Measurements from ENCODE around the gene KPNA4.

The KPNA4 gene

DNA sequence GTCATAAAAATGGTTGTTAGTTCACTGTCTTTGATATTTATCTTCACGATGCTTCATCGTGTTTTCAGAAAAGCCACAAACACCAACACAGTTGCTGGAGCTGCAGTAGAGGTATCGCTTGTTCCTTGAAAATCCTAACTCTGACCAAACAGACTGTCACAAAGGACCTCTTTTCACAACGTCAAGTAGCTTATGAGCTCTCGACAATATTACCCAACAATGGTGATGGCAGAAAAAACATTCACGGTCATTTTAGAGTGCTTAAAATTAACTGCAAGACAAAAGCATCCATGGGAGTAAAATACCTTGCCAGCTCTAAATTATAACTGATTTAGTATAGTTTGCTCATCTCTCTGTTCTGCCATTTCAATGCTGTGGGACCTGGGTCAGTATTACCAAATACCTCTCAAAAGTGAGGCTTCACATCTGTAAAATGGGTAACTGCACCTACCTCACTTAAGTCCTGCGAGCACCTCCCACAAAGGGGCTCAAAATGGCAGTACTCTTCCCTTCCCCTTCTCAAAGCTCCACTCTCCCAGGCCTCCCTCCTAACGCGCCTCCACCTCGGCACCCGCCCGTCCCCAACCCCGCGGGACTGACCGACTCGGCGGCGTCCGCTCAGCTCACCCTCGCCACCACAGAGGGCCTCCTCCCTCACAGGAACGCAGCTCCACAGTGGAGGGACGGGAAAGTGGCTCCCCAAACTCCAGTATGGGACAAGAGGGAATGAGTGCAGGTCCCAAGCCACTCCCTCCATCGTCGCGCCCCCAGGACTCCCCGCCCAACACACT is 116.3 kb downstream of the KPNA4 start:
- peak; percentile 81 for DNase-seq

DNA sequence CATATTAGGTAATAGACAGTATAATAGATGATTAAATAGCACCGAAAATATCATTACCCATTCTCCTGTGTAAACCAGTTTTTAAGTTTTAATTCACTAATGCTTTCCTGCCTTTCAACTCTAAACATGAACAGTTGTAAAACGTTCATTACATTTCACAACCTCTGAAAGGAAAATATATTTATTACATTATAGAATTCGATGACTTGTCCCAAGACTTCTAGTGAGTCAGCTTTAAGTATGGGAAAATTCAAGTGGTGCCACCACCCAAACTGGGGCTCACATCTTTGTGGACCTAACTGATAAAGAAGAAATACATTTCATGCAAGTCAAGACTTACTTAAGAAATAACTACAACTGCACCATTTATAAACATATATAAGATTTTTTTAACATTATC is 117.8 kb downstream of the KPNA4 start:
- DNase-seq, result peak; percentile 70

GRCh38 chr3:160446522-160447056 is 118.8 kb downstream of the KPNA4 start:
- no peak for DNase-seq

DNA sequence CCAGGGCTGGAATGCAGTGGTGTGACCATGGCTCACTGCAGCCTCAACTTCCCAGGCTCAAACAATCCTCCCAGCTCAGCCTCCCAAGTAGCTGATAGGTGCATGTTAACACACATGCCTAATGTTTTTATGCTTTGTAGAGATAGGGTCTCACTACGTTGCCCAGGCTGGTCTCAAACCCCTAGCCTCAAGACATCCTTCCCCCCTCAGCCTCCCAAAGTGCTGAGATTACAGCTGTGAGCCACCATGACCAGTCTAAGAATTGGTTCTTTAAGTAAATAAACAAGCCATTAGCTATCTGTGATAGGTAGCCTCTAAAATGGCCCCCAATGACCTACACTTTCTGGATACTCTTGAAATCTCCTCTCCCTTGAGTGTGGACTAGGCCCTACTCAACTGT is 119.5 kb downstream of the KPNA4 start:
- DNase-seq, result no peak
